HG03520 (cell line): ENCODE measurements around the gene NTF4.
"Not testable (repeated sequence)": the region's sequence is repeated elsewhere in the genome, so short reads cannot be mapped to it uniquely, and the experiment has no call there.

Source experiments
- ATAC-seq: cut with Tn5 transposase; IDR thresholded peaks from one replicate; pipeline ENCODE4 v1.9.1; 2021; ENCODE audit warnings: mild to moderate bottlenecking, moderate library complexity; ENCODE audit not compliant: unreplicated experiment

NTF4 gene

DNA sequence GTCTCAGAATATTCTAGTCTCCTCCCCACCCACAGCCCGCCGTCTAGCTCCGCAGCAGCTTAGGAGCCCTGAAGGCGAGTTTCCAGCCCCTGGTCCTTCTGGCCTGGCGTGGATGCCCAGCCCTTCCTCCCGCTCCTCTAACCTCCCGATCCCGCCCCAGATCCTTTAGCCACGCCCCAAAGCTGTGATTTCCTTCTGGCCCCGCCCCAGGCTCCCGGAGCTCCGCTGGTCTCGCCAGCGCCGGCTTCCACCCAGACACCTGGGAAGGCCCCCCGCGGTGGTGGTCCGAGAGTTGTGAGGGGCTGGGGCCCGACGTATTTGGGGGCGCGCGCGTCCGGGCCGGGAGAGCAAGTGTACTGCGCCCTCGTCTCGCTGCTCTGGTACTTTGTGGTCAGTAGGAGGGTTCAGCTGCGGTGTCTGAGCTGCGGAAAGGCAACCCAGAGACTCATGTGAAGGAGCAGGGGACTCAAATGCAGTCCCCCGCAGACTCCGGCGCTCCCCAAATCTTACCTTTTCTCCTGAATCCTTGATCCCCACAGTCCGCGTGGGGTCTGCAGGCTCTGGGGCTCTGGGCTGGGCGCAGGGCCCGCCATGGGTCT is 6.9 kb downstream of the NTF4 start, which contains the start of gene CGB7:
Gene CGB7 (minus strand): TSS at position 114 of the 599 bp plus-strand sequence. CDS start 2,374 bp downstream, outside the sequence.
- ATAC-seq: no peak

- not testable (repeated sequence) for ATAC-seq
These were observed 7.6 kb downstream of the NTF4 start for GRCh38 chr19:49056902-49057596.

DNA sequence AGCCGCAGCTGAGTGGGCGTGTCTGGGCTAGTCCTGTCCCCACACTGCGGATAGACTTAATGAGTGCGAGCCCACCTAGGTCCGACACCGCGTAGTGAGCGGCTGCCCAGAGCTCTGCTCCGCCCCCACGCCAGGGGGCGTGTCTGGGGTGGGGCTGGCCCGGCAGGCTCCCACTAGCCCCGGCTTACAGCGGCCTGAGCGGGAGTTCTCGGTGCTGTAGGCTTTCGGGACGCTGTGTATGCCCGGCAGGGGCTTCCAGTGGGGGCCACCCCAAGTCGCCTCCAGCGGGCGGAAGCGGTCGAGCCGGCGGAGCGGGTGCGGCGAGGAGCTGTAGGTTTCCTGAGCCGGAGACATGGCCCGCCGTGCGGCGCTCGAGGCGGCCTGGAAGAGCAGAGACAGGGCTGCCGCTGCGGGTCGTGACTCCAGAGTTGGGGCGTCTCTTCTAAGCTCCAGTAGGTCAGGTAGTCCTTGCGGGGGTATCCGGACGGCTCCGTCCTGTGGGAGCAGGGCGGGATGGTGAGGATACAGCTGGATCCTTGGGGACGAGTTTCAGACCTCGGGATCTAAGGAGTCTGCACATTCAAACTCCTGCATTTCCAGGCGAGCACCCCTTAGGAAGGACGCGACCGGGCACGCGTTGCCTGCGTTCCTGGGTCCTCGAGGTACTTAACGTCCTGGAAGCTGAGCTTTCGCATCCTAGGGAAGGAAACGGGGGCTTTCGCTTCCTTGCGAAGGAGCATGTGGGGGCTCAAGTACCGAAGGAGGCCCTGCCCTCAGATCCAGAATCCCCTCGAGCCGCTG is 8.3 kb downstream of the NTF4 start:
- ATAC-seq: no peak

DNA sequence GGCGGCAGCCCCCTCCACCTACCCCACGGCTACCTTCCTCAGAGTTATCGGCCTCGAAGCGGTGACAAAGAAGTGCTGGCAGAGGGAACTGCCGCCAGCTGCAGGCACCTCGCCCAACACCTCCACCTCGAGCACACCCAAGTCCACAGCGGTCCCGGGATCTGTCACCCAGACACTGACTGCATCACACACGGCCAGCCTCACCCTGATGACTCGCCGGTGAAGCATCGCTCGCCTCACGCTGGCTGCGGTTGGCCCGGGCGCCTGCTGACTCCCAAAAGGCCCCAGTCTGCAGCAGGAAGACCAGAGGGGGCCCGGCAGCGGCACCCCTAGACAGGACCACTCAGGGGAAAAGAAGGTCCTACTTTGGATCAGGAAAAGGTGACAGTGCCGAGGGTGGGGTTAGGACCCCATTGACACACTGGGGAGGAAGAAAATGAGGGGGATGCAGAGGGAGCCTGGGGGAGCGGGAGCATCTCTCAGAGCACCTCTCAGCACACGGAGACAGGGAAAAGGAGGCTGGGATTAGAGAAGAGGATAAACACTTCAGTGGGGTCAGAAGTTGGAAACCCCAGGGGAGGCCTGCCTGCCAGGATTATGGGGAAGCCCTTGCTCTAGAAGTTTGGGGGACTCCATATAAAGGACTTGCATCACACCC is 14.1 kb downstream of the NTF4 start:
- ATAC-seq: not testable (repeated sequence)

GRCh38 chr19:49049834-49050233 is 14.8 kb downstream of the NTF4 start:
- ATAC-seq: not testable (repeated sequence)

- ATAC-seq: not testable (repeated sequence)
These were observed 15.6 kb downstream of the NTF4 start, which contains the start of gene CGB8 for GRCh38 chr19:49049011-49049410. CGB8 (minus strand) TSS chr19:49049111; CDS start chr19:49048739, 372 bp downstream.

DNA sequence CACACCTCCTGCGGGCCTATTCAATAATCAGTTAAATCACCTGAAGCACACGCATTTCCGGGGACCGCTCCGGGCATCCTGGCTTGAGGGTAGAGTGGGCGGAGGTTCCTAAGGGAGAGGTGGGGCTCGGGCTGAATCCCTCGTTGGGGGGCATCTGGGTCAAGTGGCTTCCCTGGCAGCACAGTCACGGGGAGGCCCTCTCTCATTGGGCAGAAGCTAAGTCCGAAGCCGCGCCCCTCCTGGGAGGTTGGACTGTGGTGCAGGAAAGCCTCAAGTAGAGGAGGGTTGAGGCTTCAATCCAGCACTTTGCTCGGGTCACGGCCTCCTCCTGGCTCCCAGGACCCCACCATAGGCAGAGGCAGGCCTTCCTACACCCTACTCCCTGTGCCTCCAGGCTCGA is 21.1 kb downstream of the NTF4 start, which contains the start of gene CGB5:
Gene CGB5 (plus strand): TSS at position 301 of the 400 bp plus-strand sequence. CDS start 362 bp downstream, outside the sequence.
- not testable (repeated sequence) for ATAC-seq

GRCh38 chr19:49042666-49043065 is 22.0 kb downstream of the NTF4 start:
- ATAC-seq: not testable (repeated sequence)

GRCh38 chr19:49042177-49042576 is 22.4 kb downstream of the NTF4 start:
- no peak for ATAC-seq

GRCh38 chr19:49039736-49040135 is 24.9 kb downstream of the NTF4 start:
- ATAC-seq: not testable (repeated sequence)

DNA sequence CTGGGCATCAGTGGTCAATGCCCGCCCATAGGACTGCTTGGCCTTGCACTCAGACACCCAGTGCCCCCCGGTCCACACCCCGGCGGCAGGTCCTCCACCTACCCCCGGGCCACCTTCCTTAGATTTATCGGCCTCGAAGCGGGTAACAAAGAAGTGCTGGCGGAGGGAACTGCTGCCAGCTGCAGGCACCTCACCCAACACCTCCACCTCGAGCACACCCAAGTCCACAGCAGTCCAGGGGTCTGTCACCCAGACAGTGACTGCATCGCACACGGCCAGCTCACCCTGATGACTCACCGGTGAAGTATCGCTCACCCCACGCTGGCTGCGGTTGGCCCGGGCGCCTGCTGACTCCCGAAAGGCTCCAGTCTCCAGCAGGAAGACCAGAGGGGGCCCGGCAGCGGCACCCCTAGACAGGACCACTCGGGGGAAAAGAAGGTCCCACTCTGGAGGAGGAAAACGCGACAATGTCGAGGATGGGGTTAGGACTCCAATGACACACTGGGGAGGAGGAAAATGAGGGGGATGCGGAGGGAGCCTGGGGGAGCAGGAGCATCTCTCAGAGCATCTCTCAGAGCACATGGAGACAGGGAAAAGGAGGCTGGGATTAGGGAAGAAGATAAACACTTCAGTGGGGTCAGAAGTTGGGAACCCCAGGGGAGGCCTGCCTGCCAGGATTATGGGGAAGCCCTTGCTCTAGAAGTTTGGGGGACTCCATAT is 25.9 kb downstream of the NTF4 start:
- not testable (repeated sequence) for ATAC-seq

GRCh38 chr19:49038111-49038510 is 26.5 kb downstream of the NTF4 start:
- not testable (repeated sequence) for ATAC-seq

- ATAC-seq: not testable (repeated sequence)
These were observed 27.8 kb downstream of the NTF4 start, which contains the start of gene CGB1 for GRCh38 chr19:49036815-49037214. CGB1 (minus strand) TSS chr19:49036895; CDS start chr19:49036711, 184 bp downstream.

DNA sequence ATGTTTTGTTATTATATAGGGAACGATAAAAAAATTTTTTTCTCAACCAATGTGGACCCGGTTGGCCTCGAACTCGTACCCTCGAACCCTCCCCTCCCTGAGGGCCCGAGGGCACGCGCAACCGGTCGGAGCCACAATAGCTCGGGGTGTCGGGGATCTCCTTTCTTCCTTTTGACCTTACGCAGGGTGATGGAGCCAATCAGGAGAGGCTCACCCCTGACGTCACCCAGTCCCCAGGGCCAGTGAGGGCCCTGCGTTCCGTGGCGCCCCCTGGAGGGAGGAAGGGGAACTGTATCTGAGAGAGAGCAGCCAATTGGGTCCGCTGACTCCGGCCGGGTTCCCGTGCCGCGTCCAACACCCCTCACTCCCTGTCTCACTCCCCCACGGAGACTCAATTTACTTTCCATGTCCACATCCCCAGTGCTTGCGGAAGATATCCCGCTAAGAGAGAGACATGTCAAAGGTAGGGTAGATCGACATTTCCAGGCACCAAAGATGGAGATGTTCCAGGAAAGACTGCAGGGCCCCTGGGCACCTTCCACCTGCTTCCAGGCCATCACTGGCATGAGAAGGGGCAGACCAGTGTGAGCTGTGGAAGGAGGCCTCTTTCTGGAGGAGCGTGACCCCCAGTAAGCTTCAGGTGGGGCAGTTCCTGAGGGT is 32.8 kb downstream of the NTF4 start, which contains the start of gene CGB2:
Gene CGB2 (plus strand): TSS at position 249 of the 660 bp plus-strand sequence. CDS start 206 bp downstream, at position 455.
- not testable (repeated sequence) for ATAC-seq

DNA sequence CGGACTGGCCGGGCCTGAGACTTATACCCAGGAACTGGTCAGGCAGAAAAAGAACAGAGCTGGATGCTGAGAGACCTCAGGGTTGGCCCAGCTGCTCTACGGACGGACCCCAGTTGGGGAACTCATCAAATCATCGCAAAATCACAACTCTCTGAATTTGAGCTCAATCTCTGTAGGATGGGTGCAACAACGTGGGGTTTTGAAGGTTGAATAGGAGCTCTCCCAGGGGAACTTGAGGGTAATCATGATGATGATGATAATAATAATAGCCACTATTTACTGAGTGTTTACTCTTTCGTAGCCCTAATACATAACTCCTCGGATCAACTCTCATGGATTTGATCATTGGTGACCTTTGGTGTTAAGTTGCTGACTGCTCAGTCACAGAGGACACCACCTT is 34.3 kb downstream of the NTF4 start:
- not testable (repeated sequence) for ATAC-seq

DNA sequence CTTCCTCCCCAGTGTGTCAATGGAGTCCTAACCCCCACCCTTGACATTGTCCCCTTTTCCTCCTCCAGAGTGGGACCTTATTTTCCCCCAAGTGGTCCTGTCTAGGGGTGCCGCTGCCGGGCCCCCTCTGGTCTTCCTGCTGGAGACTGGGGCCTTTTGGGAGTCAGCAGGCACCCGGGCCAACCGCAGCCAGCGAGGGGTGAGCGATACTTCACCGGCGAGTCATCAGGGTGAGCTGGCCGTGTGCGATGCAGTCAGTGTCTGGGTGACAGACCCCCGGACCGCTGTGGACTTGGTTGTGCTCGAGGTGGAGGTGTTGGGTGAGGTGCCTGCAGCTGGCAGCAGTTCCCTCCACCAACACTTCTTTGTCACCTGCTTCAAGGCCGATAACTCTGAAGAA is 34.9 kb downstream of the NTF4 start:
- not testable (repeated sequence) for ATAC-seq

DNA sequence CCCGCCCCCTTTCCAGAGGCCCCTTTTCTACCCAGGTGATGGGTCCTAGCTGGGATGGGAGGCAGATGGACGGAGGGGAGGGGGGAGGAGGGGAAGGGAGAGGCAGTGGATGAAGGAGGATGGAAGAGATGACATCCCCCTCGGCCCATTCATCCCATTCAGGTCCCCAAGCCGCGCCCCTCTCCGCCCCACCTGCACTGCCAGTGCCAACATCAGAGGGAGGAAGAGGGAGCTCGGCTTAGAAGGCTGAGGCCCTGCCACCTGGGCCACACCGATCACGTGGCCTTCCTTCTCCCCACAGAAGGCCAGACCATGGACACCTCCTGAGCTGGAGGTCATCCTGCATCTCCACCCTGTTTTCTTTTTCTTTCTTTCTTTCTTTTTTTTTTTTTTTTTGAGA is 35.9 kb downstream of the NTF4 start:
- ATAC-seq: not testable (repeated sequence)

- ATAC-seq: not testable (repeated sequence)
These were observed 39.0 kb downstream of the NTF4 start for GRCh38 chr19:49025599-49025998.

GRCh38 chr19:49025088-49025487 is 39.5 kb downstream of the NTF4 start:
- ATAC-seq: not testable (repeated sequence)
